Activated naive CD4-positive, alpha-beta T cell treated with anti-CD3 and anti-CD28 coated beads for 36 hours (primary cell): ENCODE data around the gene MYL4. TPM values are rescaled to one million over a fixed set of nuclear protein-coding genes. Genes with fewer than 3 reads are reported as not detected.

Experiments used
- CTCF ChIA-PET: fragments of 350-600 bp; sonication (Branson Sonifier 250); formaldehyde crosslinking; loops from one replicate; lab custom pipeline; 2021; ENCODE audit warnings: antibody characterized with exemption; lab: Charles Lee
- DNase-seq: peaks from one replicate; pipeline ENCODE4 v3.0.0-alpha.2; 2020
- H3K27ac Mint-ChIP-seq: one replicate; pipeline ENCODE4 v1.8.0; 2021; ENCODE audit warnings: mild to moderate bottlenecking, mixed read lengths
- H3K27me3 Mint-ChIP-seq: one replicate; pipeline ENCODE4 v1.8.0; 2021; ENCODE audit warnings: low read depth, mixed read lengths
- H3K36me3 Mint-ChIP-seq: one replicate; pipeline ENCODE4 v1.8.0; 2021; ENCODE audit warnings: low read depth, mixed read lengths
- H3K4me1 Mint-ChIP-seq: one replicate; pipeline ENCODE4 v1.8.0; 2021; ENCODE audit warnings: low read depth, mixed read lengths
- H3K4me3 Mint-ChIP-seq: one replicate; pipeline ENCODE4 v1.8.0; 2021; ENCODE audit warnings: mild to moderate bottlenecking, moderate library complexity, mixed read lengths
- H3K9me3 Mint-ChIP-seq: one replicate; pipeline ENCODE4 v1.8.0; 2021; ENCODE audit warnings: mixed read lengths
- intact Hi-C: fragments of 100-400 bp; cut with micrococcal nuclease; formaldehyde crosslinking; loops from one replicate; pipeline ENCODE4 v1.15.1; 2023
- total RNA-seq, 2 experiments: library from RNA; stranded (reverse); gene quantifications; one replicate each; pipeline ENCODE4 v1.2.3, GENCODE V29; 2021

MYL4 gene
- total RNA-seq, 2 experiments from 2014 or later: not detected

DNA sequence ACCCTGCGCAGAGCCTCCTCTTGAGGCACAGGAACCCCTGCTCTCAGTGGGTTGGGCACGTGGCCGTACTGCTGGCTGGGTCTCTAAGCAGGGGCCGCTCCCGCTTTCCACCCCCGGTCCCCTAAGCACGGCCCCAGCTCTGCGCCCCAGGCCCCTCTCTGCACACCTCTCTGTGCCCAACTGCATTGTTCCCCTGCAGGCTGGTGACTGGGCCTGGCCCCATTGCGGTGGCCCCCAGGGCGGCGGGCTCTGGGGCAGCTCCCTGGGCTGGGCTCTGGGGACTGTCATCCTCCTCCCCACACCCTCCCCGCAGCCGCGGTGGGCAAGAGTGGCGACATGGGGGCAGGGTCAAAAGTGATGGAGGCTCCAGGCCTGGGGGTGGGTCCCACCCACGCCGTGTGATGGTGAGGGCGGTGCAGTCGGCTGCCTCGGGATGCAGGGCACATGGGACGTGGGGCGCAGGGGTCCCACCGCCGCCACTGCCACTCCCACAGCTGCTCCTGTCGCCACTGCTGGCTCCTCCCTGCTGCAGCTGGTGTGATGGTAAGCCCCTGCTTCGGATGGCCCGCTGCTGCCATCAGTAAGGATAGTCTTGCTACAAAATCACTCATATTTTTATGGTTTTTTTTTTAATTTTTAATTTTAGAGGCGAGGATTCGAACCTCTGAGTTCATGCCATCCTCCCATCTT lies 29.3 kb downstream of the MYL4 start:
- H3K4me1 Mint-ChIP-seq: no peaks in the 10 kb centered on the region
- H3K4me3 Mint-ChIP-seq: no peak overlapping the region
- H3K9me3 Mint-ChIP-seq: no peaks in the 10 kb centered on the region
- CTCF ChIA-PET: no interaction called here
- no peak overlapping the region for H3K27ac Mint-ChIP-seq
- no peaks in the 10 kb centered on the region for H3K27me3 Mint-ChIP-seq
- intact Hi-C loops: no loop called here
- DNase-seq: no peak
- no peaks in the 10 kb centered on the region for H3K36me3 Mint-ChIP-seq

DNA sequence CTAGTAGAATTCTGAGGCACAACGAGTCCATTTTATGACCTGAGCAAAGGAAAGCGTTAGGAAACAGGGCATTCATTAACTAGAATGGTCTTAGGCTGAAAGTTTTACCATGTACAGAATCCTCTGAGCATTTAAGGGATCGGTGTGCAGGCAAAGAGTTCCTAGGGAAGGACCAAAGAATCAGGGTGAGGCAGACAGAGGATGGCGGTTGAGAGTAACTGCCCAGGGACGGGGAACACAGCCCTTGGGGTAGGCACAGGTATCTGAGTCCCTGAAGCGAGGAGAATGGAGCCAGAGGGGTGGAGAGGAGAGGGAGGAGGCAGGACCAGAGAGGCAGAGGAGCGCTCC lies 30.4 kb downstream of the MYL4 start:
- DNase-seq: no peak
- H3K9me3 Mint-ChIP-seq: no peaks in the 10 kb centered on the region
- no peaks in the 10 kb centered on the region for H3K27me3 Mint-ChIP-seq
- H3K36me3 Mint-ChIP-seq: no peaks in the 10 kb centered on the region
- intact Hi-C loops: no loop called here
- no peak overlapping the region for H3K27ac Mint-ChIP-seq
- CTCF ChIA-PET: interaction anchor here (1.0 kb wide), 1 partner anchor 76 kb away, joined by 3 read pairs; no protein-coding TSS in a partner anchor
- H3K4me3 Mint-ChIP-seq: no peak overlapping the region
- H3K4me1 Mint-ChIP-seq: no peaks in the 10 kb centered on the region

DNA sequence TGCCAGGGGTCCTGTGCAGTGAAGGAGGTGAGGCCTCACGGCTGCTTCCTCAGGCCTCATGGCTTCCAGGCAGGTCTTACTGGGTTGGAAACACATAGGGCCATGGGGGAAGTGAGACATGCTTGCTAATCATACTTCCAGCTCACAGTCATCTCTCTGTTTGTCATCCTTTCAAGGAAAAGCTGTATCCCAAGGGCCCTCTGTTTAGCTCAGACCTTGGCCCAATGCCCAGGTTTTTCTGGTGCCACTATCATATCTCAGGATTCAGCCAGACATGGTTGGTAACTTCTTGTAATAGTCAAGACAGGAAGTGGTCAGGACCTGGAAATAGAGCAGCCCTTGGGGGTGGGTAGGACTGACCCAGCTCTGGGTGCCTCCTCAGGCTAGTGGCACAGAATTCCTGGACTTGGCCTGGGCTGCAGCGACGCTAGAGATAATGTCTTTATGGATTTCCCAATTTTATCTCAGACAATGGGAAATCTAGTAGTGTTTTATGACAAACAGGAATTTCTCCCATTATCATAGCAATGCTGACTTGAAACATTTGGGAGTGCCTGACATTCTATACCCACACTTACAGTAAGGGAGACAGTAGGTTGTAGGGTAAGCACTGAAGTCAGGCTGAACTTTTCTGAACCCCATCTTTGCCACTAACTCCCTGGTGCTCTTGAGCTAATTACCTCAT lies 31.0 kb downstream of the MYL4 start:
- H3K4me1 Mint-ChIP-seq: no peaks in the 10 kb centered on the region
- no peak overlapping the region for H3K4me3 Mint-ChIP-seq
- no peak for DNase-seq
- H3K27ac Mint-ChIP-seq: no peak overlapping the region
- no peaks in the 10 kb centered on the region for H3K36me3 Mint-ChIP-seq
- intact Hi-C loops: no loop called here
- CTCF ChIA-PET: interaction anchor here (1.0 kb wide), 1 partner anchor 75 kb away, joined by 3 read pairs; no protein-coding TSS in a partner anchor
- H3K9me3 Mint-ChIP-seq: no peaks in the 10 kb centered on the region
- H3K27me3 Mint-ChIP-seq: no peaks in the 10 kb centered on the region

DNA sequence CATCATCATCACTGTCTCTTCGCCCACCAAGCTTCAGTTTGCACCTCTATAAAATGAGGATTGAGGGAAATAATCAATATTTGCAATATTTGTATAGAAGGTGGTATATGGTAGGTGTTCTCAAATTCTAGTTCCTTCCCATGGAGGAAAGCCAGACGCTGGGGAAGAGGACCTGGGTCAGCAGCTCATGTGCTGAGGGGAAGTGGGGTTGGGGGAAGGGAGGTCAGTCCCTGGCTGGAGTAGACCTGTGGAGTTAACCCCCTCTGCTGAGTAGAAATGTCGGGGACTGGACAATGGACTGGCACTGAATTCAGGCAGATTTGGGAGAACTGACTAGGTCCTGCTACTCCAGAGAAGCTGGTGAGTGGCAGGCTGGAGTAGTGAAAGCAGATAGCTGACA lies 31.7 kb downstream of the MYL4 start:
- H3K9me3 Mint-ChIP-seq: no peaks in the 10 kb centered on the region
- intact Hi-C loops: no loop called here
- H3K4me1 Mint-ChIP-seq: no peaks in the 10 kb centered on the region
- no peaks in the 10 kb centered on the region for H3K27me3 Mint-ChIP-seq
- DNase-seq: no peak
- no peaks in the 10 kb centered on the region for H3K36me3 Mint-ChIP-seq
- CTCF ChIA-PET: interaction anchor here (1.0 kb wide), 2 partner anchors 75 kb away, joined by 3 read pairs; no protein-coding TSS in a partner anchor
- H3K4me3 Mint-ChIP-seq: no peak overlapping the region
- H3K27ac Mint-ChIP-seq: no peak overlapping the region

DNA sequence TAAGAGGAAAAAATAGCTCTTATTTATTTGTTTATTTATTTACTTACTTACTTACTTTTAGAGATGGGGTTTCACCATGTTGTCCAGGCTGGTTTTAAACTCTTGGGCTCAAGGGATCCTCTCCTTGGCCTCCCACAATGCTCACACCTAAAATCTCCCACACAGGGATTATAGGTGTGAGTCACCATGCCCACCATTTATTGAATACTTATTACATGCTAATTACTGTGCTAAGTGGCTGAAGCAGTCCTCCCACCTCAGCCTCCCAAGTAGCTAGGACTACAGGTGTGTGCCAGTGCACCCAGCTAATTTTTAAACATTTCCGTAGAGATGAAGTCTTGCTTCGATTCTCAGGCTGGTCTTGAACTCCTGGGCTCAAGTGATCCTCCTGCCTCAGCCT lies 33.5 kb downstream of the MYL4 start:
- Mint-ChIP-seq H3K9me3 (no peaks in the 10 kb centered on the region), H3K4me1 (no peaks in the 10 kb centered on the region), H3K27ac (no peak overlapping the region), H3K4me3 (no peak overlapping the region), H3K36me3 (no peaks in the 10 kb centered on the region), H3K27me3 (no peaks in the 10 kb centered on the region)
- CTCF ChIA-PET: interaction anchor here (1.7 kb wide), 1 partner anchor 13 kb away, joined by 5 read pairs; no protein-coding TSS in a partner anchor
- no peak for DNase-seq
- intact Hi-C loops: no loop called here

DNA sequence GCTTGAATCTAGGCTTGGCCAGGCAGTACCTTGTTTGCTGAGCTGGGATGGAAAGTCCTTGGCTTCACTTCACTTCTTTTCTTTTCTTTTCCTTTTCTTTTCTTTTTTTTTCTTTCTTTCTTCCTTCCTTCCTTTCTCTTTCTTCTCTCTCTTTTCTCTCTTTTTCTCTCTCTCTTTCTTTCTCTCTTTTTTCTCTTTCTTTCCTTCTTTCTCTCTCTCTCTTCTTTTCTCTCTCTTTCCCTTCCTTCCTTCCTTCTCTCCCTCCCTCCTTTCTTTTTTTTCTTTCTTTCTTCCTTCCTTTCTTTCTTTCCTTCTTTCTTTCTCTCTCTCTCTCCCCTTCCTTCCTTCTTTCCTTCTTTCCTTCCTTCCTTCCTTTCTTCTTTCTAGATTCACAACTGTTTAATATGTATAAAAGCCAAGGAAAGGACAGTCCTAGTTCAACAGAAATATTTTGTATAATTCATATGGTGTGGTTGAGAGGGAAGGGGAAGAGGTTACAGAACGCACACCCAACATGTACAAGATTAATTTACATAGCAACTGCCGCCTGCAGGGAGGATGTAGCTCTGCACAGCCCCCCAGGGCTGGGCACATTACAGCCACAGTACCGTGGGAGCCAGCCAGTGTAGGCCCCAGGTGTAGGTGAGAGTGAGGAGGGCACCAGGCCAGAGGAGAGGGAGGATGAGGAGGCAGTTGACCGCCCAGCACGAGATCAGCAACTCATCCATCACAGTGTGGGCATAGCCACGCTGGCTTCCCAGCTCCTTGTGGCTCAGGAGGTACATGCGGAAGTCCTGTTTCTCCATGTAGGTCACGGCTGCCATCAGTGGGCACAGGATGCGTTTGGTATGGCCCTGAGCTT lies 34.8 kb downstream of the MYL4 start:
- intact Hi-C loops: no loop called here
- Mint-ChIP-seq H3K27ac (no peak overlapping the region), H3K36me3 (no peaks in the 10 kb centered on the region), H3K4me1 (no peaks in the 10 kb centered on the region), H3K4me3 (no peak overlapping the region), H3K9me3 (no peaks in the 10 kb centered on the region), H3K27me3 (no peaks in the 10 kb centered on the region)
- DNase-seq: no peak
- CTCF ChIA-PET: interaction anchor here (0.7 to 1.7 kb wide), 2 partner anchors 15 to 46 kb away, joined by 3 to 5 read pairs; no protein-coding TSS in a partner anchor

DNA sequence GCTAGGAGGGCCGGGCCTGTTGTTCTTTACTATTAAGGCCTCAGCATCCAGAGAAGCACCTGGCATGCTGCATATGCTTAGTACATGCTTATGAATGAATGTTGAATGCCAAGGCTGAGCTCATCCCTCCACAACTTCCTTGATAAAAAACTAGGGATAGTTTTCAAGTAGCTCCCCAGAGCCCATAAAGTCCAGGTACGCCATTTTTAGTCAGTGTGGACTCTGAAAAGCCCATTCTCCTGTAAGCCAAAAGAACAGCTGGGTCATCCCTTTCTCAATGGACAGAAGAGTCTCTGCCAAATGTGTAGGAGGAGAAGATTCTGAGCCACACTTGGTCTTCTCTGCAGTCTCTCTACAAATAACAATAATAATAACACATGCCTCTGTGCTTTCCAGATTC lies 35.5 kb downstream of the MYL4 start:
- Mint-ChIP-seq H3K4me3 (no peak overlapping the region), H3K36me3 (no peaks in the 10 kb centered on the region), H3K27me3 (no peaks in the 10 kb centered on the region), H3K4me1 (no peaks in the 10 kb centered on the region), H3K9me3 (no peaks in the 10 kb centered on the region), H3K27ac (no peak overlapping the region)
- DNase-seq: no peak
- CTCF ChIA-PET: no interaction called here
- intact Hi-C loops: no loop called here

DNA sequence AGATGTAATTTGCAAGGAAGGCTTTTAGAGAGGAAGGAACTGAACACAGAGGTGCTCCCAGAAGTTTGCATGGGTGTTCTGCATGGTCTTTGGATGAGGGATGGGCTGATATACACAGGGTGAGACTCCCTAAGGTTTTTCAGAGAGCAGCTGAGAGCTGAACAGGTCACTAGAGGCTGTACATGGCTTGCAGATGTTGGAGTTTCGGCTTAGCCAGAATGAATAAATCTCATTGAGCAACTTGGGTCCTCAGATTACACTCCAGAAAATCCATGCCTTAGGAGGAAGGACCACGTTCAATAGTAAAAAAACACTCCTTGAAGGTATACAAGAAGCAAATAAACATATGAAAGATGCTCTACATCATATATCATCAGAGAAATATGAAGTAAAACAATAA lies 37.0 kb downstream of the MYL4 start:
- H3K4me3 Mint-ChIP-seq: no peak overlapping the region
- no peaks in the 10 kb centered on the region for H3K36me3 Mint-ChIP-seq
- H3K27ac Mint-ChIP-seq: no peak overlapping the region
- CTCF ChIA-PET: no interaction called here
- H3K9me3 Mint-ChIP-seq: no peaks in the 10 kb centered on the region
- no peaks in the 10 kb centered on the region for H3K4me1 Mint-ChIP-seq
- no peaks in the 10 kb centered on the region for H3K27me3 Mint-ChIP-seq
- intact Hi-C loops: no loop called here
- DNase-seq: no peak

DNA sequence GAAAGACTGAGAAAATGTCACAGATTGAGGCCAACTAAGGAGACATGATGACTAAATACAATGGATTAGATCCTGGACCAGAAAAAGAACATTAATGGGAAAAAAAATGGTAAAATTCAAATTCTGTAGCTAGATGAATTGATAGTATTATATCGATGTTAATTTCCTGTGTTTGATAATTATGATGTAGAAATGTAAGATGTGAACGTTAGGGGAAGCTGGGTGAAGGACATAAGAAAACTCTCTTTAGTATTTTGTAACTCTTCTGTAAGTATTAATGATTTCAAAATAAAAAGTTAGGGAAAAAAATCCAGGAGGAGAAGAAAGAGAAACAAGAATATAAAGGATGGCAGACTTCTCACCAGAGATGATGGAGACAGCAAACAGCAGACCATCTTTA lies 41.7 kb downstream of the MYL4 start:
- intact Hi-C loops: no loop called here
- CTCF ChIA-PET: interaction anchor here (0.8 kb wide), 1 partner anchor 45 kb away, joined by 3 read pairs; no protein-coding TSS in a partner anchor
- H3K27ac Mint-ChIP-seq: no peak overlapping the region

DNA sequence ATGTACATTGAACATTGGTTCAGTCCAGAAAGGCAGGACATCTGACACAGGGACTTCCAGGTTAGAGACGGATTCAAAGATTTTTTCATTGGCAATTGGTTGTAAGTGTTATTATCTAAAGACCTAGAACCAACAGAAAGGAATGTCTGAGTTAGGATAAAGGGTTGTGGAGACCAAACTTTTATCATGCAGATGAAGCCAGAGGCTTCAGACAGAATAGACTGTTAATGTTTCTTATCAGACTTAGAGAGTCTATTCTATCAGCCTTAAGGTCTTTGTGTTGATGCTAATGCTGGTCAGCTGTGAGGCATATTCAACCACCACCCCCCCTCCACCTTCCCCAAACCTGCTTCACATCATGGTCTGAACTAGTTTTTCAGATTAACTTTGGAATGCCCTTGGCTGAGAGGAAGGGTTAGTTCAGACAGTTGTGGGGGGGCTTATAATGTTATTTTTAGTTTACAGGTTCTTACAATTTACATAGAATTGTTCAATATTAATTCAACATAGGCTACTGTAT lies 42.3 kb downstream of the MYL4 start:
- no peaks in the 10 kb centered on the region for H3K36me3 Mint-ChIP-seq
- no peak overlapping the region for H3K4me3 Mint-ChIP-seq
- intact Hi-C loops: no loop called here
- DNase-seq: no peak
- no peaks in the 10 kb centered on the region for H3K9me3 Mint-ChIP-seq
- peaks cover 25% of the 10 kb centered on the region for H3K27me3 Mint-ChIP-seq
- peaks cover 7% of the 10 kb centered on the region for H3K4me1 Mint-ChIP-seq
- H3K27ac Mint-ChIP-seq: no peak overlapping the region
- CTCF ChIA-PET: interaction anchor here (0.5 to 0.8 kb wide), 2 partner anchors 45 to 823 kb away, joined by 3 read pairs; no protein-coding TSS in a partner anchor

More for the DNA sequence above, 41.7 kb downstream of the MYL4 start:
- DNase-seq: no peak
- H3K4me3 Mint-ChIP-seq: no peak overlapping the region
- peaks cover 18% of the 10 kb centered on the region for H3K27me3 Mint-ChIP-seq
- no peaks in the 10 kb centered on the region for H3K9me3 Mint-ChIP-seq
- no peaks in the 10 kb centered on the region for H3K36me3 Mint-ChIP-seq
- peaks cover 7% of the 10 kb centered on the region for H3K4me1 Mint-ChIP-seq

DNA sequence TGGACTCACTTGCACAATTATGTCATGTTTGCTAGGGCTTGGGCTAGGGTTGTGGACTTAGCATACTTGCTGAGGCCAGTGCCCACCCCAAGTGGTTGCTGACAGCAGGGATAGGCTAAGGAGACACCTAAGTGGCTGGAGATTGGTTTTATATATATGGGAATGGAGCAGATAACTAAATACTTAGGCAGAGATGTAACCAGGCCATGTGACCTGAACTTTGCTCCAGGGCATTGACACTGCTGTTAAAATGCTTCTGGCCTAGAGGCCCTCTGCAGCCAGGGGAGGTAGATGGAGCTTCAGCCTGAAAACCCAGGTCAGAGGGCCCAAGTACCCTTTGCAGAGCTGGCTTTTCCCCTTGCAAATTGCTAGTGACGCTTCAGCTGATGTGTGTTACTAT lies 43.1 kb downstream of the MYL4 start:
- DNase-seq: no peak
- Mint-ChIP-seq H3K27me3 (peaks cover 31% of the 10 kb centered on the region), H3K36me3 (no peaks in the 10 kb centered on the region), H3K9me3 (no peaks in the 10 kb centered on the region), H3K4me3 (no peak overlapping the region), H3K4me1 (peaks cover 7% of the 10 kb centered on the region), H3K27ac (no peak overlapping the region)
- CTCF ChIA-PET: interaction anchor here (0.5 to 0.7 kb wide), 2 partner anchors 381 to 823 kb away, joined by 3 read pairs; no protein-coding TSS in a partner anchor
- intact Hi-C loops: no loop called here
